ENCODE data around the gene PRRT3.
A peak's percentile ranks its signal among the peaks of the same experiment; 100 is the strongest.

Gene PRRT3

GRCh38 chr3:9951962-9952805, at the start of gene PRRT3:
Gene PRRT3, minus strand, starts transcription at chr3:9952408. Its CDS starts 2,293 bp downstream, at chr3:9950115.
- Histone ChIP-seq H3K9ac (ENCODE audit: low read length) (peak within 1 kb of the TSS; percentile 33), H3K27ac (ENCODE audit: low read length) (no peak within 1 kb of the TSS), H3K4me1 (ENCODE audit: control insufficient read depth, low read depth, low read length) (peaks cover 16% of the 10 kb centered on the region), H3K9me3 (ENCODE audit: control insufficient read depth, low read depth, low read length) (no peaks in the 10 kb centered on the region), H3K27me3 (ENCODE audit: control insufficient read depth, insufficient read depth, low read length) (peaks cover 12% of the 10 kb centered on the region), H3K4me3 (ENCODE audit: low read length) (peak within 1 kb of the TSS; percentile 78), H3K36me3 (ENCODE audit: control insufficient read depth, low read depth, low read length) (peaks cover 3% of the 10 kb centered on the region)

GRCh38 chr3:10000686-10001085, 48.5 kb upstream of the PRRT3 start:
- Histone ChIP-seq H3K36me3 (ENCODE audit: control insufficient read depth, low read depth, low read length) (peaks cover 12% of the 10 kb centered on the region), H3K4me1 (ENCODE audit: control insufficient read depth, low read depth, low read length) (no peaks in the 10 kb centered on the region)

GRCh38 chr3:9994086-9994844, 42.1 kb upstream of the PRRT3 start:
- Histone ChIP-seq H3K9me3 (ENCODE audit: control insufficient read depth, low read depth, low read length) (no peaks in the 10 kb centered on the region), H3K27me3 (ENCODE audit: control insufficient read depth, insufficient read depth, low read length) (no peaks in the 10 kb centered on the region), H3K9ac (ENCODE audit: low read length) (no peak overlapping the region), H3K4me3 (ENCODE audit: low read length) (no peak overlapping the region), H3K36me3 (ENCODE audit: control insufficient read depth, low read depth, low read length) (peaks cover 16% of the 10 kb centered on the region), H3K27ac (ENCODE audit: low read length) (no peak overlapping the region), H3K4me1 (ENCODE audit: control insufficient read depth, low read depth, low read length) (no peaks in the 10 kb centered on the region)

More at GRCh38 chr3:10000686-10001085, 48.5 kb upstream of the PRRT3 start:
- Histone ChIP-seq H3K27me3 (ENCODE audit: control insufficient read depth, insufficient read depth, low read length) (no peaks in the 10 kb centered on the region), H3K9ac (ENCODE audit: low read length) (no peak overlapping the region), H3K9me3 (ENCODE audit: control insufficient read depth, low read depth, low read length) (no peaks in the 10 kb centered on the region), H3K4me3 (ENCODE audit: low read length) (no peak overlapping the region), H3K27ac (ENCODE audit: low read length) (no peak overlapping the region)

- H3K36me3 ChIP-seq (ENCODE audit: control insufficient read depth, low read depth, low read length) = peaks cover 2% of the 10 kb centered on the region
- no peaks in the 10 kb centered on the region for H3K27me3 ChIP-seq (ENCODE audit: control insufficient read depth, insufficient read depth, low read length)
- H3K4me3 ChIP-seq (ENCODE audit: low read length) = peak overlapping the region; percentile 100
- H3K9ac ChIP-seq (ENCODE audit: low read length) = peak overlapping the region; percentile 96
- H3K27ac ChIP-seq (ENCODE audit: low read length) = no peak overlapping the region
- peaks cover 3% of the 10 kb centered on the region for H3K4me1 ChIP-seq (ENCODE audit: control insufficient read depth, low read depth, low read length)
- no peaks in the 10 kb centered on the region for H3K9me3 ChIP-seq (ENCODE audit: control insufficient read depth, low read depth, low read length)
Measured at GRCh38 chr3:9986230-9986725, 34.1 kb upstream of the PRRT3 start.

- H3K27me3 ChIP-seq (ENCODE audit: control insufficient read depth, insufficient read depth, low read length) = no peaks in the 10 kb centered on the region
- no peak overlapping the region for H3K4me3 ChIP-seq (ENCODE audit: low read length)
- H3K4me1 ChIP-seq (ENCODE audit: control insufficient read depth, low read depth, low read length) = no peaks in the 10 kb centered on the region
- no peak overlapping the region for H3K27ac ChIP-seq (ENCODE audit: low read length)
- peaks cover 18% of the 10 kb centered on the region for H3K36me3 ChIP-seq (ENCODE audit: control insufficient read depth, low read depth, low read length)
- no peaks in the 10 kb centered on the region for H3K9me3 ChIP-seq (ENCODE audit: control insufficient read depth, low read depth, low read length)
- H3K9ac ChIP-seq (ENCODE audit: low read length) = no peak overlapping the region
Measured at GRCh38 chr3:9980251-9980650, 28.0 kb upstream of the PRRT3 start.

- Histone ChIP-seq H3K4me1 (ENCODE audit: control insufficient read depth, low read depth, low read length) (no peaks in the 10 kb centered on the region), H3K9ac (ENCODE audit: low read length) (no peak overlapping the region), H3K27ac (ENCODE audit: low read length) (no peak overlapping the region), H3K36me3 (ENCODE audit: control insufficient read depth, low read depth, low read length) (peaks cover 24% of the 10 kb centered on the region), H3K27me3 (ENCODE audit: control insufficient read depth, insufficient read depth, low read length) (no peaks in the 10 kb centered on the region), H3K9me3 (ENCODE audit: control insufficient read depth, low read depth, low read length) (no peaks in the 10 kb centered on the region), H3K4me3 (ENCODE audit: low read length) (no peak overlapping the region)
Measured at GRCh38 chr3:9978710-9979305, 26.6 kb upstream of the PRRT3 start.

- Histone ChIP-seq H3K36me3 (ENCODE audit: control insufficient read depth, low read depth, low read length) (peaks cover 31% of the 10 kb centered on the region), H3K27me3 (ENCODE audit: control insufficient read depth, insufficient read depth, low read length) (no peaks in the 10 kb centered on the region), H3K9ac (ENCODE audit: low read length) (no peak overlapping the region), H3K9me3 (ENCODE audit: control insufficient read depth, low read depth, low read length) (no peaks in the 10 kb centered on the region), H3K27ac (ENCODE audit: low read length) (no peak overlapping the region), H3K4me3 (ENCODE audit: low read length) (no peak overlapping the region), H3K4me1 (ENCODE audit: control insufficient read depth, low read depth, low read length) (no peaks in the 10 kb centered on the region)
Measured at GRCh38 chr3:9976721-9977709, 24.8 kb upstream of the PRRT3 start.

- Histone ChIP-seq H3K36me3 (ENCODE audit: control insufficient read depth, low read depth, low read length) (peaks cover 45% of the 10 kb centered on the region), H3K9me3 (ENCODE audit: control insufficient read depth, low read depth, low read length) (no peaks in the 10 kb centered on the region), H3K4me1 (ENCODE audit: control insufficient read depth, low read depth, low read length) (no peaks in the 10 kb centered on the region), H3K27ac (ENCODE audit: low read length) (no peak overlapping the region), H3K27me3 (ENCODE audit: control insufficient read depth, insufficient read depth, low read length) (no peaks in the 10 kb centered on the region), H3K4me3 (ENCODE audit: low read length) (no peak overlapping the region), H3K9ac (ENCODE audit: low read length) (no peak overlapping the region)
Measured at GRCh38 chr3:9970020-9970652, 17.9 kb upstream of the PRRT3 start.

- Histone ChIP-seq H3K9me3 (ENCODE audit: control insufficient read depth, low read depth, low read length) (no peaks in the 10 kb centered on the region), H3K9ac (ENCODE audit: low read length) (no peak overlapping the region), H3K4me3 (ENCODE audit: low read length) (no peak overlapping the region), H3K4me1 (ENCODE audit: control insufficient read depth, low read depth, low read length) (no peaks in the 10 kb centered on the region), H3K27me3 (ENCODE audit: control insufficient read depth, insufficient read depth, low read length) (no peaks in the 10 kb centered on the region), H3K27ac (ENCODE audit: low read length) (no peak overlapping the region), H3K36me3 (ENCODE audit: control insufficient read depth, low read depth, low read length) (peaks cover 45% of the 10 kb centered on the region)
Measured at GRCh38 chr3:9969632-9970019, 17.4 kb upstream of the PRRT3 start.

- Histone ChIP-seq H3K27ac (ENCODE audit: low read length) (no peak overlapping the region), H3K36me3 (ENCODE audit: control insufficient read depth, low read depth, low read length) (peaks cover 31% of the 10 kb centered on the region), H3K9me3 (ENCODE audit: control insufficient read depth, low read depth, low read length) (no peaks in the 10 kb centered on the region), H3K27me3 (ENCODE audit: control insufficient read depth, insufficient read depth, low read length) (no peaks in the 10 kb centered on the region), H3K9ac (ENCODE audit: low read length) (no peak overlapping the region), H3K4me3 (ENCODE audit: low read length) (no peak overlapping the region), H3K4me1 (ENCODE audit: control insufficient read depth, low read depth, low read length) (no peaks in the 10 kb centered on the region)
Measured at GRCh38 chr3:9966841-9967240, 14.6 kb upstream of the PRRT3 start.
